Suprapubic skin (tissue), 4 donors: ENCODE measurements around the gene CDC42EP5. TPM values are rescaled to one million over a fixed set of nuclear protein-coding genes. Genes with fewer than 3 reads are reported as not detected.

Experiments
- DNase-seq, 2 donors: peaks; one replicate each; pipeline ENCODE4 v3.0.0-alpha.2; 2019; ENCODE audit warnings: low spot score in 2 of 2
- H3K27ac ChIP-seq: fragments of 200-600 bp; sonication (generic); one replicate; pipeline ENCODE4 v1.5.1; 2019
- H3K27me3 ChIP-seq: fragments of 200-600 bp; sonication (generic); one replicate; pipeline ENCODE4 v1.5.1; 2019
- H3K36me3 ChIP-seq: fragments of 200-600 bp; sonication (generic); one replicate; pipeline ENCODE4 v1.5.1; 2019
- H3K4me1 ChIP-seq: fragments of 200-600 bp; sonication (generic); one replicate; pipeline ENCODE4 v1.5.1; 2019
- H3K4me3 ChIP-seq: fragments of 200-600 bp; sonication (generic); one replicate; pipeline ENCODE4 v1.5.1; 2019; ENCODE audit warnings: mild to moderate bottlenecking
- H3K9me3 ChIP-seq: fragments of 200-600 bp; sonication (generic); one replicate; pipeline ENCODE4 v1.5.1; 2019
- EP300 ChIP-seq: sonication (generic); formaldehyde crosslinking; IDR thresholded peaks from one replicate; pipeline ENCODE4 v1.6.1; 2017; ENCODE audit warnings: antibody characterized with exemption
- POLR2A ChIP-seq, 2 donors: fragments of 450-650 bp; IDR thresholded peaks; one replicate each; pipeline ENCODE4 v1.6.1; 2017; ENCODE audit warnings: antibody characterized with exemption in 2 of 2, mild to moderate bottlenecking in 2 of 2, moderate library complexity in 2 of 2
- POLR2AphosphoS5 ChIP-seq, 3 donors: sonication (generic); formaldehyde crosslinking; IDR thresholded peaks; one replicate each; pipeline ENCODE4 v1.6.1; 2017; ENCODE audit warnings: antibody characterized with exemption in 3 of 3
- WGBS: methylation state at CpG from one replicate; pipeline ENCODE4 v1.1.5; 2018; 5-methylcytosine and 5-hydroxymethylcytosine counted together
- total RNA-seq, 4 donors: library from RNA; depleted of rRNA; stranded (reverse); fragments of >200 nt; gene quantifications; one replicate each; pipeline ENCODE4 v1.1.0, GENCODE V29; 2016
- TF ChIP-seq, protein P1 (sequence below), 2 donors: fragments of 200-600 bp in 1 of 2; fragments of 450-650 bp in 1 of 2; sonication (generic) in 1 of 2; IDR thresholded peaks; one replicate each; pipeline ENCODE4 v1.5.1; 2016 to 2019; ENCODE audit warnings: antibody characterized with exemption in 2 of 2, mild to moderate bottlenecking in 1 of 2, moderate library complexity in 1 of 2

Gene CDC42EP5
- total RNA-seq, 4 donors from 2014 or later = 4.2 to 9.4 (median 5.5) TPM

DNA sequence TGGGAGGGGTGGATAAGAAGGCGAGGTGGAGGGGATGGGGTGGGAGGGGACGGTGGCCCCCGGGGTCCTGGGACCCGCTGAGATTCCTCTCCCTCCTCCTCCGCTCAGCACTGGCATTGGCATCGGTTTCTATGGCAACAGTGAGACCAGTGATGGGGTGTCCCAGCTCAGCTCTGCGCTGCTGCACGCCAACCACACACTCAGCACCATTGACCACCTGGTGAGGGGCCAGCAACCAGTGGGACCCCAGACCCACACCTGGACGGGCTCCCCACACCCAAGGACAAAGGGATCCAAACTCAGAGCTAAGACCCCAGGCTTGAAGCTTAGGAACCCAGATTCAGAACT, 52.0 kb downstream of the CDC42EP5 start:
- no peaks in the 10 kb centered on the region for H3K9me3 ChIP-seq
- no peak overlapping the region for H3K4me3 ChIP-seq
- WGBS = 33% methylated on average over 5 of the region's 9 CpGs
- H3K36me3 ChIP-seq = no peaks in the 10 kb centered on the region
- TF ChIP-seq, protein P1, sequence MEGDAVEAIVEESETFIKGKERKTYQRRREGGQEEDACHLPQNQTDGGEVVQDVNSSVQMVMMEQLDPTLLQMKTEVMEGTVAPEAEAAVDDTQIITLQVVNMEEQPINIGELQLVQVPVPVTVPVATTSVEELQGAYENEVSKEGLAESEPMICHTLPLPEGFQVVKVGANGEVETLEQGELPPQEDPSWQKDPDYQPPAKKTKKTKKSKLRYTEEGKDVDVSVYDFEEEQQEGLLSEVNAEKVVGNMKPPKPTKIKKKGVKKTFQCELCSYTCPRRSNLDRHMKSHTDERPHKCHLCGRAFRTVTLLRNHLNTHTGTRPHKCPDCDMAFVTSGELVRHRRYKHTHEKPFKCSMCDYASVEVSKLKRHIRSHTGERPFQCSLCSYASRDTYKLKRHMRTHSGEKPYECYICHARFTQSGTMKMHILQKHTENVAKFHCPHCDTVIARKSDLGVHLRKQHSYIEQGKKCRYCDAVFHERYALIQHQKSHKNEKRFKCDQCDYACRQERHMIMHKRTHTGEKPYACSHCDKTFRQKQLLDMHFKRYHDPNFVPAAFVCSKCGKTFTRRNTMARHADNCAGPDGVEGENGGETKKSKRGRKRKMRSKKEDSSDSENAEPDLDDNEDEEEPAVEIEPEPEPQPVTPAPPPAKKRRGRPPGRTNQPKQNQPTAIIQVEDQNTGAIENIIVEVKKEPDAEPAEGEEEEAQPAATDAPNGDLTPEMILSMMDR (IDR thresholded peaks at IDR 0.05) = no peak
- TF ChIP-seq EP300 = no peak
- H3K4me1 ChIP-seq = peaks cover 17% of the 10 kb centered on the region
- peaks cover 82% of the 10 kb centered on the region for H3K27me3 ChIP-seq
- DNase-seq = no peak
- no peak overlapping the region for H3K27ac ChIP-seq

DNA sequence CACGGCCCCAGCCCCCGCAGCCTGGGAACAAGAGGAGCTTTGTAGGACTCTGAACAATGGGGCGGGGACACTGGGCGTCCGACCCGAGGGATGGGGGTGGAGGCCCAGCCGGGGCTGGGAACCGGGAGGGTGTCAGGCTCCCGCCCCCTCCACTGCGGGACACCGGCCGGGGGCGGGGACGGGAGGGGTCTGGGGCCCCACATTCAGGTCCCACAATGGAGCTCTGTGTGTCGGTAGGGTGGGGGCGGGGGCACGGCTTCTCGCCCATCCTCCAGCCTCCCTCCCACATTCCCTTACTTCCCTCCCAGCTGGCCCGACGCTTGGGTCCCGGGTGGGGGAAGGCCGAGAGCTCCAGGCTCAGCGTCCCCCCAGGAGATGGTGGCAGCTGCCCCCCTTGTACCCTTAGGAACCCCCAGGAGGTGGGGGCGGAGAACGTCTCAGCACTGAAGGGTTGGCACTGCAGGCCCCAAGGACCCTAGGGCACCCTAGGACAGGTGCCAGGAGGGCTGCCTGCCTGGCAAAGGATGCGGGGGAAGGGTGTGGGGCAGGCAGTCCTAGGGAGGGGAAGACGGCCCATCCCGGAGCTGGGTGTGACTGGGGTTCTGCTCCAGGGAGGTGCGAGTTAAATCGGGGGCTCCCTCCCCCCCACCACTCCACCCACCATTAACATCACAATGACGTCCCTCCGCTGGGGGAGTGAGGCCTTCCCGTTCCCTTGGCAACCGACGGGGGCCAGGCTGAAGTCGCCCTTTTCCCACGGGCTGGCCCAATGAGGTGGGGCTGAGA, 52.5 kb downstream of the CDC42EP5 start:
- H3K4me1 ChIP-seq = peaks cover 18% of the 10 kb centered on the region
- TF ChIP-seq POLR2A (IDR thresholded peaks at IDR 0.05) (no peak), EP300 (no peak), POLR2AphosphoS5 (IDR thresholded peaks at IDR 0.05) (no peak)
- TF ChIP-seq, protein P1 (IDR thresholded peaks at IDR 0.05) = no peak
- WGBS = 16% methylated on average over 20 of the region's 37 CpGs
- peaks cover 82% of the 10 kb centered on the region for H3K27me3 ChIP-seq
- no peaks in the 10 kb centered on the region for H3K9me3 ChIP-seq
- no peaks in the 10 kb centered on the region for H3K36me3 ChIP-seq
- no peak overlapping the region for H3K4me3 ChIP-seq
- DNase-seq = no peak
- H3K27ac ChIP-seq = peak overlapping the region; percentile 44

DNA sequence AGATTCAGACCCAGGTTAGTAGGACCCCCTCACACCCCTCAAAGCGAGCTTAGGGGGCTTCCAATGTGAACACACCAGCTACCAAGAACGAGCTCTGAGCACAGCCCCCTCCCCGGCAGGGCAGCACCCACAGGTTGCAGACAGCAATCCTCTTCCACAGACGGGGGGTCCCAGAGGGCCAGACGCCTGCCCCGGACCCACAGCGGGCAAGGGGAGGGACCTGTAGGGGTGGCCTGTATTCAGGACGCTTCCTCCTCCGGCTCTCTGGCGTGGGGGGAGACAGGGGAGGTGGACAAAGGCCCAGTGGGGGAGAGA, 53.1 kb downstream of the CDC42EP5 start:
- no CpG with 5 or more reads among the region's 10 CpGs for WGBS
- Histone ChIP-seq H3K27me3 (peaks cover 83% of the 10 kb centered on the region), H3K4me3 (no peak overlapping the region), H3K36me3 (no peaks in the 10 kb centered on the region), H3K27ac (peak overlapping the region; percentile 44), H3K4me1 (peaks cover 23% of the 10 kb centered on the region), H3K9me3 (no peaks in the 10 kb centered on the region)
- no peak for DNase-seq
- TF ChIP-seq POLR2A (IDR thresholded peaks at IDR 0.05) (no peak), EP300 (no peak), POLR2AphosphoS5 (IDR thresholded peaks at IDR 0.05) (no peak)
- TF ChIP-seq, protein P1 (IDR thresholded peaks at IDR 0.05) = no peak

DNA sequence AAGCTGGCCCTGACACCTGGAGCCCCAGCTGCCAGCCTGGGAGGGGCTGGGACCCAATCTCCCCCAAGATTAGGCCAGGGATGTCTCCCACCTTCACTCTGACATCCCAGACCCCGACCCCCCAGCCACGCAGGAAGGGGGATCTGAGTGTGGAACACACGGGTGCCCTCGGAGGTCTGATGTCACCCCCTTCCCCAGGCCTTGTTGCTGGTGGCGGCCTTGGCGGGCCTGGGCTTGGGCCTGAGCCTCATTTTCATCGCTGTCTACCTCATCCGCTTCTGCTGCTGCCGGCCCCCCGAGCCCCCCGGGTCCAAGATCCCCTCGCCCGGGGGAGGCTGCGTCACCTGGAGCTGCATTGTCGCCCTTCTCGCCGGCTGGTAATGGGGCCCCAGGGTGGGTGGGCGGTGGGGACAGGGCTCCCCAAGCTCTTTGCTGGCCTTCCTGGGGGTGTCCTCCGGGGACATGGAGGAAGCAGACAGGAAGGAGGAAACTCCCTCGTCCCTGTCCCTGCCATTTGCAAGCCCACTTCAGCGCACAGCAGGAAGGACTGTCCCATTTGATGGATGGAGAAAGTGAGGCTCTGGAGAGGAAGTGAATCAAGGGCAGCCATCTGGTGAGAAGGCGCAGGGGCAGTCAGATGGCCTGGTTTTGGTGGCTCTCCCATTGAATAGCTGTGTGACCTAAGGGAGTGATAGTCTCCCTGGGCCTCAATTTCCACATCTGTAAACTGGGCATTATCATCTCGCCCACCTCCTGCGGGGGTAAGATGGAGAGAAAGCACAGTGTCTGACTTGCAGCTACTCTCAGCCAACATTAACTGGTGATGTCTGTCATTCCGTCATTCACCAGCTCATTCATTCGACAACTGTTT, 53.9 kb downstream of the CDC42EP5 start:
- 92% methylated on average over 11 of the region's 26 CpGs for WGBS
- H3K27ac ChIP-seq = peak overlapping the region; percentile 44
- H3K9me3 ChIP-seq = no peaks in the 10 kb centered on the region
- TF ChIP-seq POLR2AphosphoS5 (IDR thresholded peaks at IDR 0.05) (no peak), EP300 (no peak), POLR2A (IDR thresholded peaks at IDR 0.05) (no peak)
- TF ChIP-seq, protein P1 (IDR thresholded peaks at IDR 0.05) = no peak
- peaks cover 83% of the 10 kb centered on the region for H3K27me3 ChIP-seq
- H3K4me3 ChIP-seq = no peak overlapping the region
- no peak for DNase-seq
- H3K4me1 ChIP-seq = peaks cover 25% of the 10 kb centered on the region
- no peaks in the 10 kb centered on the region for H3K36me3 ChIP-seq
